Neuron (in vitro differentiated cells): ENCODE data around the gene YIF1A.
"Not testable (repeated sequence)": the region's sequence is repeated elsewhere in the genome, so short reads cannot be mapped to it uniquely, and the experiment has no call there.

Source experiments
- H2AFZ ChIP-seq: one replicate; pipeline ENCODE4 v1.6.1; 2013; ENCODE audit warnings: low read depth, mild to moderate bottlenecking, inconsistent platforms, low read length, moderate library complexity
- H3K27me3 ChIP-seq: one replicate; pipeline ENCODE4 v1.6.1; 2013; ENCODE audit warnings: low read length; ENCODE audit not compliant: insufficient read depth
- H3K36me3 ChIP-seq: one replicate; pipeline ENCODE4 v1.6.1; 2013; ENCODE audit warnings: low read length; ENCODE audit not compliant: insufficient read depth
- H3K4me1 ChIP-seq: one replicate; pipeline ENCODE4 v1.6.1; 2013; ENCODE audit warnings: low read length; ENCODE audit not compliant: insufficient read depth
- H3K4me3 ChIP-seq: 2 replicates; pipeline ENCODE4 v1.5.1; 2013; ENCODE audit warnings: mild to moderate bottlenecking, low read length, moderate library complexity
- H3K9me3 ChIP-seq: one replicate; pipeline ENCODE4 v1.6.1; 2013; ENCODE audit warnings: low read length

The YIF1A gene

GRCh38 chr11:66263785-66264184 is 25.2 kb downstream of the YIF1A start:
- H3K36me3 ChIP-seq = peaks cover 49% of the 10 kb centered on the region

GRCh38 chr11:66263231-66263630 is 25.7 kb downstream of the YIF1A start:
- Histone ChIP-seq H3K9me3 (no peaks in the 10 kb centered on the region), H3K36me3 (peaks cover 49% of the 10 kb centered on the region), H3K4me3 (no peak overlapping the region), H2AFZ (no peak overlapping the region), H3K27me3 (no peaks in the 10 kb centered on the region), H3K4me1 (peaks cover 18% of the 10 kb centered on the region)

More at GRCh38 chr11:66263785-66264184, 25.2 kb downstream of the YIF1A start:
- Histone ChIP-seq H3K9me3 (no peaks in the 10 kb centered on the region), H3K4me3 (no peak overlapping the region), H3K27me3 (no peaks in the 10 kb centered on the region), H2AFZ (no peak overlapping the region), H3K4me1 (peaks cover 13% of the 10 kb centered on the region)

- no peak overlapping the region for H3K4me3 ChIP-seq
- H3K36me3 ChIP-seq = peaks cover 49% of the 10 kb centered on the region
- no peaks in the 10 kb centered on the region for H3K27me3 ChIP-seq
Observed at GRCh38 chr11:66262696-66263095, 26.2 kb downstream of the YIF1A start.

GRCh38 chr11:66262191-66262590 is 26.8 kb downstream of the YIF1A start:
- peaks cover 49% of the 10 kb centered on the region for H3K36me3 ChIP-seq
- H3K4me1 ChIP-seq = peaks cover 16% of the 10 kb centered on the region
- no peak overlapping the region for H3K4me3 ChIP-seq
- no peak overlapping the region for H2AFZ ChIP-seq
- no peaks in the 10 kb centered on the region for H3K27me3 ChIP-seq
- no peaks in the 10 kb centered on the region for H3K9me3 ChIP-seq

More at GRCh38 chr11:66262696-66263095, 26.2 kb downstream of the YIF1A start:
- H3K4me1 ChIP-seq = peaks cover 18% of the 10 kb centered on the region
- no peak overlapping the region for H2AFZ ChIP-seq
- H3K9me3 ChIP-seq = no peaks in the 10 kb centered on the region

GRCh38 chr11:66261578-66261977 is 27.4 kb downstream of the YIF1A start:
- H3K36me3 ChIP-seq = peaks cover 49% of the 10 kb centered on the region
- H3K9me3 ChIP-seq = no peaks in the 10 kb centered on the region
- no peak overlapping the region for H2AFZ ChIP-seq
- H3K4me3 ChIP-seq = no peak overlapping the region
- H3K4me1 ChIP-seq = peaks cover 14% of the 10 kb centered on the region
- H3K27me3 ChIP-seq = no peaks in the 10 kb centered on the region

GRCh38 chr11:66259956-66260355 is 29.0 kb downstream of the YIF1A start:
- no peak overlapping the region for H3K4me3 ChIP-seq
- H3K4me1 ChIP-seq = peaks cover 13% of the 10 kb centered on the region
- no peaks in the 10 kb centered on the region for H3K9me3 ChIP-seq
- no peaks in the 10 kb centered on the region for H3K27me3 ChIP-seq
- H3K36me3 ChIP-seq = peaks cover 46% of the 10 kb centered on the region
- H2AFZ ChIP-seq = no peak overlapping the region

GRCh38 chr11:66259225-66259624 is 29.7 kb downstream of the YIF1A start:
- Histone ChIP-seq H3K4me3 (no peak overlapping the region), H3K27me3 (no peaks in the 10 kb centered on the region), H3K9me3 (no peaks in the 10 kb centered on the region), H2AFZ (no peak overlapping the region), H3K4me1 (peaks cover 13% of the 10 kb centered on the region), H3K36me3 (peaks cover 39% of the 10 kb centered on the region)

GRCh38 chr11:66258473-66258893 is 30.5 kb downstream of the YIF1A start:
- H3K4me1 ChIP-seq = peaks cover 13% of the 10 kb centered on the region
- H3K27me3 ChIP-seq = no peaks in the 10 kb centered on the region
- H2AFZ ChIP-seq = no peak overlapping the region
- peak overlapping the region; percentile 85 for H3K4me3 ChIP-seq
- peaks cover 33% of the 10 kb centered on the region for H3K36me3 ChIP-seq
- H3K9me3 ChIP-seq = no peaks in the 10 kb centered on the region

GRCh38 chr11:66253081-66253480 is 35.9 kb downstream of the YIF1A start:
- H2AFZ ChIP-seq, H3K4me1 ChIP-seq, H3K4me3 ChIP-seq, H3K36me3 ChIP-seq, H3K27me3 ChIP-seq, H3K9me3 ChIP-seq: not testable (repeated sequence)

- Histone ChIP-seq H2AFZ (no peak overlapping the region), H3K4me3 (no peak overlapping the region), H3K4me1 (peaks cover 2% of the 10 kb centered on the region), H3K36me3 (peaks cover 6% of the 10 kb centered on the region), H3K27me3 (no peaks in the 10 kb centered on the region), H3K9me3 (no peaks in the 10 kb centered on the region)
Observed at GRCh38 chr11:66251809-66252208, 37.1 kb downstream of the YIF1A start.

- Histone ChIP-seq H3K27me3 (no peaks in the 10 kb centered on the region), H3K4me1 (peaks cover 1% of the 10 kb centered on the region), H3K9me3 (no peaks in the 10 kb centered on the region), H3K36me3 (peaks cover 11% of the 10 kb centered on the region), H2AFZ (no peak overlapping the region), H3K4me3 (no peak overlapping the region)
Observed at GRCh38 chr11:66248903-66249302, 40.0 kb downstream of the YIF1A start.

- Histone ChIP-seq H3K27me3 (no peaks in the 10 kb centered on the region), H2AFZ (no peak overlapping the region), H3K9me3 (no peaks in the 10 kb centered on the region), H3K36me3 (peaks cover 15% of the 10 kb centered on the region), H3K4me3 (no peak overlapping the region), H3K4me1 (peaks cover 2% of the 10 kb centered on the region)
Observed at GRCh38 chr11:66247801-66248200, 41.1 kb downstream of the YIF1A start.

- peaks cover 20% of the 10 kb centered on the region for H3K36me3 ChIP-seq
Observed at GRCh38 chr11:66247295-66247694, 41.6 kb downstream of the YIF1A start.

GRCh38 chr11:66243782-66244535 is 45.0 kb downstream of the YIF1A start:
- H3K36me3 ChIP-seq = peaks cover 31% of the 10 kb centered on the region
- H3K4me3 ChIP-seq = no peak overlapping the region
- no peaks in the 10 kb centered on the region for H3K27me3 ChIP-seq
- peaks cover 2% of the 10 kb centered on the region for H3K4me1 ChIP-seq
- no peaks in the 10 kb centered on the region for H3K9me3 ChIP-seq
- H2AFZ ChIP-seq = no peak overlapping the region

More at GRCh38 chr11:66247295-66247694, 41.6 kb downstream of the YIF1A start:
- H2AFZ ChIP-seq = no peak overlapping the region
- no peak overlapping the region for H3K4me3 ChIP-seq
- peaks cover 2% of the 10 kb centered on the region for H3K4me1 ChIP-seq
- no peaks in the 10 kb centered on the region for H3K27me3 ChIP-seq
- H3K9me3 ChIP-seq = no peaks in the 10 kb centered on the region
